Body of pancreas (tissue), 4 donors: ENCODE results near the gene SERPINH1. TPM values are rescaled to one million over a fixed set of nuclear protein-coding genes. Genes with fewer than 3 reads are reported as not detected.

Experiments used
- ATAC-seq: fragments of 150-250 bp; one replicate; pipeline ENCODE4 v1.9.1; 2016
- DNase-seq, 4 donors: peaks; one replicate each; pipeline ENCODE4 v3.0.0-alpha.2; 2019
- H3K27ac ChIP-seq, 4 donors: fragments of 200-600 bp; sonication (generic); 1 replicate in 3 of 4; 2 replicates in 1 of 4; pipeline versions ENCODE4 v1.5.1 to v1.6.1; 2016 to 2019; ENCODE audit warnings: mild to moderate bottlenecking in 1 of 4, mixed read lengths in 1 of 4, moderate library complexity in 1 of 4
- H3K27me3 ChIP-seq, 2 donors: fragments of 200-600 bp; sonication (generic); one replicate each; pipeline ENCODE4 v1.6.0; 2016; ENCODE audit warnings: mild to moderate bottlenecking in 1 of 2
- H3K36me3 ChIP-seq, 2 donors: fragments of 200-600 bp; sonication (generic); replicated peaks in 1 of 2; 2 replicates each; pipeline ENCODE4 v1.5.1; 2016; ENCODE audit warnings: low read depth in 2 of 2; ENCODE audit not compliant: insufficient read depth in 1 of 2
- H3K4me1 ChIP-seq: fragments of 200-600 bp; sonication (generic); one replicate; pipeline ENCODE4 v1.6.0; 2016
- H3K4me3 ChIP-seq, 2 donors: fragments of 200-600 bp; sonication (generic); 1 replicate in 1 of 2; 2 replicates in 1 of 2; pipeline ENCODE4 v1.5.1; 2016 to 2019
- H3K9me3 ChIP-seq, 3 donors: fragments of 200-600 bp; sonication (generic); 1 replicate in 2 of 3; 2 replicates in 1 of 3; pipeline ENCODE4 v1.5.1; 2016
- CTCF ChIP-seq, 7 experiments: fragments of 450-650 bp in 4 of 7; fragments of 200-600 bp in 3 of 7; sonication (generic) in 3 of 7; IDR thresholded peaks; one replicate each; pipeline ENCODE4 v1.5.1; 2016 to 2019; ENCODE audit warnings: antibody characterized with exemption in 7 of 7
- POLR2A ChIP-seq, 3 donors: fragments of 450-650 bp; IDR thresholded peaks; one replicate each; pipeline ENCODE4 v1.6.1; 2016; ENCODE audit warnings: antibody characterized with exemption in 3 of 3, mild to moderate bottlenecking in 2 of 3
- WGBS, 2 donors: methylation state at CpG; one replicate each; pipeline ENCODE4 v1.1.5; 2017; 5-methylcytosine and 5-hydroxymethylcytosine counted together
- intact Hi-C: fragments of 100-400 bp; cut with DNase I; formaldehyde crosslinking; loops from one replicate; pipeline ENCODE4 v1.15.1; 2023
- total RNA-seq, 2 donors: library from RNA; depleted of rRNA; stranded (reverse); fragments of >200 nt; gene quantifications; one replicate each; pipeline ENCODE4 v1.1.0, GENCODE V29; 2016

SERPINH1 gene
- total RNA-seq, 2 donors from 2014 or later, result 78.3 to 166 TPM

GRCh38 chr11:75527130-75527529 lies 34.9 kb upstream of the SERPINH1 start:
- H3K4me3 ChIP-seq, result no peak overlapping the region
- ATAC-seq (no peak), DNase-seq (no peak)
- no peaks in the 10 kb centered on the region for H3K9me3 ChIP-seq
- H3K4me1 ChIP-seq, result peaks cover 36% of the 10 kb centered on the region
- intact Hi-C loops, result no loop called here
- H3K27ac ChIP-seq, result no peak overlapping the region
- TF ChIP-seq POLR2A (IDR thresholded peaks at IDR 0.05) (no peak), CTCF (IDR thresholded peaks at IDR 0.05) (no peak)
- no peaks in the 10 kb centered on the region for H3K36me3 ChIP-seq
- H3K27me3 ChIP-seq, result no peaks in the 10 kb centered on the region
- 91 to 94% methylated on average over 5 of the region's 5 CpGs for WGBS, 2 donors

GRCh38 chr11:75527938-75528735 lies 33.9 kb upstream of the SERPINH1 start:
- no peak overlapping the region for H3K27ac ChIP-seq
- TF ChIP-seq CTCF (IDR thresholded peaks at IDR 0.05) (no peak), POLR2A (IDR thresholded peaks at IDR 0.05) (no peak)
- intact Hi-C loops, result no loop called here
- no peaks in the 10 kb centered on the region for H3K36me3 ChIP-seq
- ATAC-seq (no peak), DNase-seq (no peak)
- no peaks in the 10 kb centered on the region for H3K27me3 ChIP-seq
- H3K4me1 ChIP-seq, result peaks cover 29% of the 10 kb centered on the region
- WGBS, 2 donors, result 54 to 58% methylated on average over 9 to 10 of the region's 10 CpGs
- no peaks in the 10 kb centered on the region for H3K9me3 ChIP-seq
- H3K4me3 ChIP-seq, result no peak overlapping the region

GRCh38 chr11:75530577-75530976 lies 31.5 kb upstream of the SERPINH1 start:
- Histone ChIP-seq H3K9me3 (no peaks in the 10 kb centered on the region), H3K27me3 (no peaks in the 10 kb centered on the region), H3K27ac (no peak overlapping the region), H3K4me3 (no peak overlapping the region), H3K4me1 (peaks cover 10% of the 10 kb centered on the region), H3K36me3 (no peaks in the 10 kb centered on the region)
- intact Hi-C loops, result loop anchor here (2.0 to 10.0 kb wide), 2 partner anchors 86 to 246 kb away; no protein-coding TSS in a partner anchor
- TF ChIP-seq POLR2A (IDR thresholded peaks at IDR 0.05) (no peak), CTCF (IDR thresholded peaks at IDR 0.05) (no peak)
- no peak for ATAC-seq
- 56 to 63% methylated on average over 3 of the region's 3 CpGs for WGBS, 2 donors
- no peak for DNase-seq

GRCh38 chr11:75531325-75531724 lies 30.7 kb upstream of the SERPINH1 start:
- H3K27ac ChIP-seq, result no peak overlapping the region
- ATAC-seq (no peak), DNase-seq (no peak)
- TF ChIP-seq CTCF (IDR thresholded peaks at IDR 0.05), result no peak
- no peaks in the 10 kb centered on the region for H3K27me3 ChIP-seq
- peaks cover 6% of the 10 kb centered on the region for H3K4me1 ChIP-seq
- intact Hi-C loops, result loop anchor here (2.0 to 10.0 kb wide), 2 partner anchors 87 to 247 kb away; no protein-coding TSS in a partner anchor
- 66 to 80% methylated on average over 4 of the region's 4 CpGs for WGBS, 2 donors
- H3K4me3 ChIP-seq, result no peak overlapping the region
- no peaks in the 10 kb centered on the region for H3K9me3 ChIP-seq
- no peaks in the 10 kb centered on the region for H3K36me3 ChIP-seq
